ENCODE measurements around the gene CHRNB4.

DNA sequence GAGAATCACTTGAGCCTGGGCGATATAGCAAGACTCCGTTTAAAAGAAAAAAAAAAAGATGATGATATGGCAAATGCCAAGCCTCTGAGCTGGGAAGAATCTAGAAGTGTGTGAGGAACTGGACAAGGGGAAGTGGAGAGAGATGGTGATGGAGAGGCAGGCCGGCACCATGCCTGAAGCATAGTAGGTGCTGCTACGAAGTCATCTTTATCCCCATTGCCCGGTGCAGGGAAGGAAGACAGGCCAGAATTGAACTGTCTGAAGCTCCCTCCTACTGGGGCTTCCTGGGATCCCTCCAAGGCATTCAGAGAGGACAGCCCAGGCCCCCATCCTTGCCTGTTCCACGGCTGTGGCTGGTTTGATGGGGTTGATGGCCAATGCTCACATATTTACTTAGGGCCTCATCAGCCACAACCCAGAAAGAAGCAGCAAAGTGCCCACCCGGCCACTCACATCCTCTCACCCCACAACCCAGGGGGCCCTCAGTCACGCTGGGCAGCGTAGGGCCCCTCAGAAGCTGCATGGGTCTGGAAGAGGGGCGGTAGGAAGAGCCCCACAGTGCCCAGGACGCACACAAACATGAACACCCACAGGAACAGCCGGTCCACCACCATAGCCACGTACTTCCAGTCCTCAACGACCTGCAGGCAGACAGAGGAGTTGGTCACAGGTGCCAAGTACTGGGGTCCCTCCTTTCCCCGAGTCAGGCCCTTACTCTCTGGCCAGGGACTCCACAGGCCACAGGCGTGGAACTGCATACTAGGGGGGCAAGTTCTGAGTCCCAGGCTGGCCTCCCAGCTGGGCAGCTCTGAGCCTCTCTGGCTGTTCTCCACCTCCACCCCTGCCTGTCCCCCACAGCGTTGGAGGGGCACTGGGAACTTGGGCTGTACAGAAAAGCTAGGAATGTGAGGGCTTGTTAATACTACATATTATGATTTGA lies 16.1 kb downstream of the CHRNB4 start:
- no peak for TF ChIP-seq CTCF (conservative IDR thresholded peaks at IDR 0.05 in 1 of 2, IDR thresholded peaks at IDR 0.05 in 1 of 2; ENCODE audit: low read depth in 1 of 2, low read length in 2 of 2)
- TF ChIP-seq EZH2 (IDR thresholded peaks at IDR 0.05; ENCODE audit: low read length, missing control alignments): no peak

Data from fibroblast of lung (primary cell).